CD14-positive monocyte (primary cell): Measurements from ENCODE around the gene UBR3. TPM values are rescaled to one million over a fixed set of nuclear protein-coding genes. Genes with fewer than 3 reads are reported as not detected.

Source experiments
- DNase-seq, 3 donors: peaks; one replicate each; pipeline ENCODE4 v3.0.0-alpha.2; 2011 to 2022
- H2AFZ ChIP-seq: 2 replicates; pipeline ENCODE4 v1.6.0; 2012; ENCODE audit warnings: mild to moderate bottlenecking, low read depth, low read length, inconsistent platforms; ENCODE audit not compliant: insufficient read depth, poor library complexity, severe bottlenecking
- H3K27ac ChIP-seq, 2 donors: 1 replicate in 1 of 2; 2 replicates in 1 of 2; pipeline ENCODE4 v1.5.1; 2012 to 2013; ENCODE audit warnings: low read length in 2 of 2, control low read depth in 1 of 2, inconsistent platforms in 1 of 2, low read depth in 1 of 2, mild to moderate bottlenecking in 1 of 2
- H3K27me3 ChIP-seq, 2 donors: one replicate each; pipeline versions ENCODE4 v1.6.0 to v1.6.1; 2011 to 2013; ENCODE audit warnings: low read length in 2 of 2; ENCODE audit not compliant: control insufficient read depth in 2 of 2, insufficient read depth in 2 of 2
- H3K36me3 ChIP-seq, 2 donors: replicated peaks in 1 of 2; 1 replicate in 1 of 2; 2 replicates in 1 of 2; pipeline versions ENCODE4 v1.5.1 to v1.6.1; 2012 to 2013; ENCODE audit warnings: low read length in 2 of 2, control low read depth in 1 of 2, inconsistent platforms in 1 of 2, mild to moderate bottlenecking in 1 of 2; ENCODE audit not compliant: insufficient read depth in 2 of 2, control insufficient read depth in 1 of 2
- H3K4me1 ChIP-seq, 2 donors: 1 replicate in 1 of 2; 2 replicates in 1 of 2; pipeline versions ENCODE4 v1.5.1 to v1.6.1; 2012 to 2013; ENCODE audit warnings: low read length in 2 of 2, control low read depth in 1 of 2, inconsistent platforms in 1 of 2, mild to moderate bottlenecking in 1 of 2, moderate library complexity in 1 of 2; ENCODE audit not compliant: insufficient read depth in 2 of 2, control insufficient read depth in 1 of 2
- H3K4me2 ChIP-seq: replicated peaks from 2 replicates; pipeline ENCODE3; 2012; ENCODE audit warnings: low read length, moderate library complexity, mild to moderate bottlenecking; ENCODE audit not compliant: poor library complexity, severe bottlenecking; ENCODE audit errors: extremely low read depth
- H3K4me3 ChIP-seq, 3 experiments: fragments of 200-600 bp in 1 of 3; sonication (generic) in 1 of 3; replicated peaks in 1 of 3; 1 replicate in 2 of 3; 2 replicates in 1 of 3; pipeline ENCODE4 v1.5.1; 2011 to 2013; ENCODE audit warnings: low read length in 3 of 3, mild to moderate bottlenecking in 3 of 3, control low read depth in 2 of 3, low read depth in 2 of 3, inconsistent platforms in 1 of 3, moderate library complexity in 1 of 3
- H3K79me2 ChIP-seq: 2 replicates; pipeline ENCODE4 v1.6.0; 2012; ENCODE audit warnings: mild to moderate bottlenecking, control low read depth, inconsistent platforms, low read length, moderate library complexity; ENCODE audit not compliant: insufficient read depth
- H3K9ac ChIP-seq: 2 replicates; pipeline ENCODE4 v1.6.0; 2017; ENCODE audit warnings: low read length, mild to moderate bottlenecking; ENCODE audit not compliant: insufficient read depth, poor library complexity, severe bottlenecking
- H3K9me3 ChIP-seq, 2 donors: replicated peaks in 1 of 2; 1 replicate in 1 of 2; 2 replicates in 1 of 2; pipeline versions ENCODE4 v1.5.1 to v1.6.1; 2012 to 2013; ENCODE audit warnings: low read length in 2 of 2, control low read depth in 1 of 2; ENCODE audit not compliant: control insufficient read depth in 1 of 2, insufficient read depth in 1 of 2
- H4K20me1 ChIP-seq: 2 replicates; pipeline ENCODE4 v1.6.0; 2012; ENCODE audit warnings: mild to moderate bottlenecking, low read length, control low read depth, moderate library complexity; ENCODE audit not compliant: insufficient read depth
- H3K27ac Mint-ChIP-seq, 7 donors: one replicate each; pipeline ENCODE4 v1.8.0; 2020; ENCODE audit warnings: mild to moderate bottlenecking in 7 of 7, mixed read lengths in 7 of 7, moderate library complexity in 6 of 7, inconsistent platforms in 2 of 7
- H3K27me3 Mint-ChIP-seq, 3 donors: one replicate each; pipeline ENCODE4 v1.8.0; 2021 to 2022; ENCODE audit warnings: low read depth in 3 of 3, mild to moderate bottlenecking in 3 of 3, mixed read lengths in 3 of 3, moderate library complexity in 3 of 3, inconsistent platforms in 1 of 3
- H3K36me3 Mint-ChIP-seq, 2 donors: one replicate each; pipeline ENCODE4 v1.8.0; 2020; ENCODE audit warnings: mixed read lengths in 2 of 2, inconsistent platforms in 1 of 2, mild to moderate bottlenecking in 1 of 2
- H3K4me1 Mint-ChIP-seq: one replicate; pipeline ENCODE4 v1.8.0; 2020; ENCODE audit warnings: mild to moderate bottlenecking, mixed read lengths
- H3K4me3 Mint-ChIP-seq, 2 donors: one replicate each; pipeline ENCODE4 v1.8.0; 2020; ENCODE audit warnings: mild to moderate bottlenecking in 2 of 2, mixed read lengths in 2 of 2, moderate library complexity in 1 of 2
- H3K9me3 Mint-ChIP-seq, 7 donors: one replicate each; pipeline ENCODE4 v1.8.0; 2020 to 2022; ENCODE audit warnings: mixed read lengths in 7 of 7, mild to moderate bottlenecking in 6 of 7, moderate library complexity in 6 of 7, inconsistent platforms in 2 of 7
- CTCF ChIP-seq: fragments of 200-600 bp; IDR thresholded peaks from one replicate; pipeline ENCODE4 v1.8.0; 2022; ENCODE audit warnings: antibody characterized with exemption, mild to moderate bottlenecking
- WGBS: methylation state at CpG from one replicate; pipeline ENCODE4 v1.1.5; 2013; ENCODE audit warnings: missing lambda C conversion rate; ENCODE audit not compliant: insufficient coverage; 5-methylcytosine and 5-hydroxymethylcytosine counted together
- intact Hi-C, 2 donors: fragments of 100-400 bp; cut with micrococcal nuclease; formaldehyde crosslinking; loops; one replicate each; pipeline versions ENCODE4 v1.15.0 to v1.15.1; 2023
- polyA plus RNA-seq, 3 donors: library from polyadenylated mRNA; depleted of rRNA in 1 of 3; unstranded in 2 of 3; stranded (reverse) in 1 of 3; fragments of 300-500 nt in 2 of 3; fragments of >200 nt in 1 of 3; fragmentation: Illumina TruSeq in 2 of 3; gene quantifications; 1 replicate in 2 of 3; 2 replicates in 1 of 3; pipeline ENCODE4 v1.2.3, GENCODE V29; 2012 to 2021

UBR3 gene
- polyA plus RNA-seq, 3 donors = 4.3 to 10.7 (median 4.7) TPM

- Histone ChIP-seq H3K4me1 (no peaks in the 10 kb centered on the region), H3K4me2 (no peak overlapping the region), H2AFZ (no peak overlapping the region), H3K4me3 (no peak overlapping the region), H3K36me3 (peaks cover 13 to 26% of the 10 kb centered on the region in 2 donors), H4K20me1 (no peaks in the 10 kb centered on the region), H3K79me2 (no peaks in the 10 kb centered on the region), H3K27me3 (no peaks in the 10 kb centered on the region), H3K9me3 (no peaks in the 10 kb centered on the region), H3K27ac (no peak overlapping the region), H3K9ac (no peak overlapping the region)
- Mint-ChIP-seq H3K4me1 (no peaks in the 10 kb centered on the region), H3K4me3 (no peak overlapping the region), H3K9me3 (no peaks in the 10 kb centered on the region), H3K27ac (no peak overlapping the region), H3K27me3 (peaks cover 0 to 1% (median 0%) of the 10 kb centered on the region in 3 donors), H3K36me3 (peaks cover 36 to 42% of the 10 kb centered on the region in 2 donors)
- DNase-seq = no peak
- no peak for TF ChIP-seq CTCF
- no CpG with 5 or more reads among the region's 5 CpGs for WGBS
- intact Hi-C loops = no loop called here
Observed at GRCh38 chr2:170013802-170014551, 186.7 kb downstream of the UBR3 start.

GRCh38 chr2:170014769-170015168, 187.5 kb downstream of the UBR3 start:
- Histone ChIP-seq H3K9me3 (no peaks in the 10 kb centered on the region), H3K4me2 (no peak overlapping the region), H3K4me3 (no peak overlapping the region), H3K9ac (no peak overlapping the region), H4K20me1 (no peaks in the 10 kb centered on the region), H3K27ac (no peak overlapping the region), H3K27me3 (no peaks in the 10 kb centered on the region), H3K36me3 (peaks cover 8 to 26% of the 10 kb centered on the region in 2 donors), H3K79me2 (no peaks in the 10 kb centered on the region), H2AFZ (no peak overlapping the region), H3K4me1 (no peaks in the 10 kb centered on the region)
- DNase-seq = no peak
- no peak for TF ChIP-seq CTCF
- intact Hi-C loops = no loop called here
- H3K9me3 Mint-ChIP-seq = no peaks in the 10 kb centered on the region
- no peak overlapping the region for H3K27ac Mint-ChIP-seq
- no CpG with 5 or more reads among the region's 1 CpG for WGBS
- peaks cover 36 to 42% of the 10 kb centered on the region in 2 donors for H3K36me3 Mint-ChIP-seq
- H3K4me3 Mint-ChIP-seq = no peak overlapping the region
- no peaks in the 10 kb centered on the region for H3K4me1 Mint-ChIP-seq
- H3K27me3 Mint-ChIP-seq = peaks cover 0 to 1% (median 0%) of the 10 kb centered on the region in 3 donors
